Thoracic aorta endothelial cell (primary cell): ENCODE results near the gene MRPL30. TPM values are rescaled to one million over a fixed set of nuclear protein-coding genes. Genes with fewer than 3 reads are reported as not detected.

Experiments
- small RNA-seq: library from RNA; depleted of rRNA; stranded (forward); fragments of <200 nt; gene quantifications from one replicate; pipeline ENCODE3, GENCODE V24; 2012
- total RNA-seq: library from RNA; depleted of rRNA; stranded (reverse); fragments of >200 nt; gene quantifications from 2 replicates; pipeline ENCODE4 v1.2.3, GENCODE V29; 2012

The MRPL30 gene
- total RNA-seq, result 56.0 and 63.3 TPM in 2 replicates

GRCh38 chr2:99180755-99181623, at the start of gene MRPL30, which contains the start of gene MITD1:
TSS of gene MRPL30 (plus strand) at chr2:99181184. CDS start at chr2:99186204, 5,020 bp downstream.
TSS of gene MITD1 (minus strand) at chr2:99181058. CDS start at chr2:99180981, 77 bp downstream.

DNA sequence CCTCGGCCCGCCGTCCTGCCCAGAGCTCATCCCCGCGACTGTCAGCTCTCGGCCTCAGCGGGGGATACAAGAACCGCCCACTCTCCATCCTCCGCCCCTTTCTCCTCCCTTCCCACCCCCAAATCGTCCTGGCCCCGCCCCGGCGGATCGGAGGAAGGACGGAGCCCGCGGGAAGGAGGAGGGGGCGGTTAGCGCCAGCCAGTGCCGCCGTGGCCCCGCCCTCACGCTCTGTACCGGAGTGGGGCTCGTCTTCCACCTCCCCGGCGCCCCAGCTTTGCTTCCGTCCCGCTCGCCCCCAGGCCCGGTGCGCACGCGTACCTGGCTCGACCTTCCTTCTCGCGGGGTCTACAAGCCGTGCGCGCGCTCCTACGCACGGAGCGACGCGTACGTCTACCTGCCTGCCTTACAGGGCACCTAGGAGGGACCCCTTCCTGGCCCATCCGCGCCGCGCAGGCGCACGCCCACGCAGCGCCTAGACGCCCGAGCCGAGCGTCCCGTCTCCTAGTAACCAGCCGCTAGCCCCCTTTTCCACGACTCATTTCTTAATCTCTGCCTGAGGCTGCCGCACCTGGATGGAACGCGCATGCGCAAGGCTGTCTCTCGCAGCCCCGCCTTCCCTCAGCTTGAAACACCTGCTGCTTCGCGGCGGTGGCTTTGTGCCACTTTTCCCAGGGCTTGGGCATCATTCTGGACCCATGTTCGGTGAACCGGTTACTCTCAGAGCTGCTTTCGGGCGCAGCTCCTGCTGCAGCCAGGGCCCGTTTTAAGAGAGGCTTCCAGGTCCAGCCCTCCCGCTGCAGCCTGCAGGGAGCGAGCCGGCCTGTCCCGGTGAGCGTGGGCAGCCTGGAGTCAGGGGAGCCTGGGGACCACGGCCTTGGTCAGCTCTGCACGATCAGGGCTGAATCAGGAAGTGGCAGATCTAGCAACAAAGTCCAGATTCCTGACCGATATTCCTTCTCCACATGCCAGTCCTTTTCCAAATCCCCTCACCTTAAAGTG, 39.6 kb upstream of the MRPL30 start, which contains the start of gene C2orf15:
C2orf15 (plus strand) TSS at position 598 of the 999 bp plus-strand sequence. CDS start 8,852 bp downstream, outside the sequence.

DNA sequence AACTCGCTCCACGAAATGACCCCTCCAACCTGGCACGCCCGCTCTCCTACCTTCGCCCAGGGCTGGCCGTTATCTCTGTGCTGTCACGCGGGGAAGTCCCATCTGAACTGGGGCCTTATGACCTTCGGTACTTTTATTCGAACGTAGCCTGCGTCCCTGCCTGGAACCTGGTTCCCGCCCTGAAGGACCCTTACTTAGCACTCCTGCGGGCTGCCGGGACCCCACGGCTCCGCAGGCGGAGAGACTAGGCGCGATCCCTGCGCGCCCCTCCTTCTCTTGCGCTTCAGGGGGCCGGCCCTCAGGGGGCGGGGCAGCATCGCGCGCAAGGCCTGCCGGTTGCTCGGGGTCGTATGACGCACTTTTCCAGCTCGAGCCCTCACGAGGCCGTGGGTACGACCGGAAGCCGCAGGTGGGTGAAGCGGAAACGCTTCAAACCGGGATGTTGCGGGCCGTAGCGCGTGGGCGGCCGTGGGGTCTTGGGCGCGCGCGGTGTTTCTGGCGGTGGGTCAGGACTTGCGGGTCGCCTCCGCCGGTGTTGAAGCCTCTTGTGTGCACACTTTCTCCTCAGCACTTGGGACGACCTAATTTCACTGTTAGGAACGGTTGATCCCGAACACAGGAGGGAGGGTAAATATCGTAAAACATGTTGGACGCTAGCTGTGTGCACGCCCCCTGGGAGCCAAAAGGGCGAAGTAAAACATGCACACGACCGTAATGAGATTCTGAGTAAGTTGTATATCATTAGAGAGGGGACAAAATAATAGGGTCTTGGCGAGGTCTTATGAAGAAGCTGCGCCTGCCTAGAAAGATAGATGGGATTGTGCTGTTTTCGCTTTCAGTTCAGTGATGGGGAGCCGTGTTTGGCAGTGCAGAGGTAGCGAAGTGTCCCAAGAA, 26.1 kb upstream of the MRPL30 start, which contains the start of the genes LIPT1 and TSGA10:
LIPT1 (plus strand) TSS at position 325 of the 894 bp plus-strand sequence. CDS start 6,991 bp downstream, outside the sequence.
TSGA10 (minus strand) TSS at position 300 of the 894 bp plus-strand sequence. CDS start 45,503 bp downstream, outside the sequence.

Small RNA genes within 50 kb of the gene (small RNA-seq; reads per million reads assigned to genes)
- not detected for gene AC092587.1

Other genes with a start within 250 kb of the MRPL30 start
- gene CRACDL, start 245.0 kb upstream of the MRPL30 start, total RNA-seq, result 4.1 and 12.2 TPM in 2 replicates
- gene C2orf15, start 39.5 kb upstream of the MRPL30 start, total RNA-seq, result 0.14 TPM in 1 of 2 replicates, not detected in the other
- gene TSGA10, start 26.2 kb upstream of the MRPL30 start, total RNA-seq, result 1.3 and 2.7 TPM in 2 replicates
- gene LIPT1, start 26.2 kb upstream of the MRPL30 start, total RNA-seq, result 4.7 and 7.8 TPM in 2 replicates
- 29.7 and 39.1 TPM in 2 replicates for gene MITD1, start 126 bp upstream of the MRPL30 start, total RNA-seq
- gene LYG2, start 74.5 kb downstream of the MRPL30 start, total RNA-seq, result not detected in 2 replicates
- 0.27 and 0.57 TPM in 2 replicates for gene LYG1, start 120.0 kb downstream of the MRPL30 start, total RNA-seq
- gene TXNDC9, start 155.1 kb downstream of the MRPL30 start, total RNA-seq, result 133 and 148 TPM in 2 replicates
- gene EIF5B, start 156.2 kb downstream of the MRPL30 start, total RNA-seq, result 50.8 and 56.3 TPM in 2 replicates